ENCODE data around the gene CA10.

GRCh38 chr17:51699303-51699702 lies 459.2 kb downstream of the CA10 start:
- no peak for TF ChIP-seq EZH2 (IDR thresholded peaks at IDR 0.05; ENCODE audit: borderline replicate concordance)
- no peak for TF ChIP-seq CTCF (IDR thresholded peaks at IDR 0.05; ENCODE audit: poor library complexity)
